ENCODE results near the gene MFAP3L.
"Not testable (repeated sequence)": the region's sequence is repeated elsewhere in the genome, so short reads cannot be mapped to it uniquely, and the experiment has no call there.

The MFAP3L gene

GRCh38 chr4:170026253-170027021 is at the start of gene MFAP3L:
MFAP3L (minus strand) TSS chr4:170026395; CDS start chr4:170005877, 20,518 bp downstream.
- peak; percentile 87 for DNase-seq

- DNase-seq = no peak
These were observed 45.0 kb upstream of the MFAP3L start for GRCh38 chr4:170071196-170071595.

- no peak for DNase-seq
These were observed 42.4 kb upstream of the MFAP3L start for GRCh38 chr4:170068438-170069128.

GRCh38 chr4:170059421-170059820 is 33.2 kb upstream of the MFAP3L start:
- DNase-seq = no peak

- no peak for DNase-seq
These were observed 32.6 kb upstream of the MFAP3L start for GRCh38 chr4:170058826-170059225.

GRCh38 chr4:170057866-170058265 is 31.7 kb upstream of the MFAP3L start:
- no peak for DNase-seq

GRCh38 chr4:170052919-170053318 is 26.7 kb upstream of the MFAP3L start:
- no peak for DNase-seq

- no peak for DNase-seq
These were observed 25.2 kb upstream of the MFAP3L start for GRCh38 chr4:170051402-170051801.

GRCh38 chr4:170049766-170050165 is 23.6 kb upstream of the MFAP3L start:
- no peak for DNase-seq

GRCh38 chr4:170047771-170048354 is 21.7 kb upstream of the MFAP3L start:
- peak; percentile 71 for DNase-seq

- not testable (repeated sequence) for DNase-seq
These were observed 20.0 kb upstream of the MFAP3L start for GRCh38 chr4:170046156-170046555.

- DNase-seq = no peak
These were observed 14.0 kb upstream of the MFAP3L start for GRCh38 chr4:170040031-170040680.

- no peak for DNase-seq
These were observed 12.6 kb upstream of the MFAP3L start for GRCh38 chr4:170038769-170039168.

- no peak for DNase-seq
These were observed 12.0 kb upstream of the MFAP3L start for GRCh38 chr4:170038232-170038631.

GRCh38 chr4:170037481-170037880 is 11.3 kb upstream of the MFAP3L start:
- no peak for DNase-seq

GRCh38 chr4:170035845-170036244 is 9.7 kb upstream of the MFAP3L start:
- no peak for DNase-seq

- DNase-seq = no peak
These were observed 9.0 kb upstream of the MFAP3L start for GRCh38 chr4:170035231-170035630.

- DNase-seq = no peak
These were observed 7.8 kb upstream of the MFAP3L start for GRCh38 chr4:170033999-170034398.

- no peak for DNase-seq
These were observed 3.9 kb upstream of the MFAP3L start for GRCh38 chr4:170030121-170030520.

- peak; percentile 94 for DNase-seq
These were observed 1.1 kb upstream of the MFAP3L start for GRCh38 chr4:170027181-170027829.

- DNase-seq = peak; percentile 65
These were observed 507 bp downstream of the MFAP3L start for GRCh38 chr4:170025523-170026252.

- peak; percentile 74 for DNase-seq
These were observed 4.0 kb downstream of the MFAP3L start for GRCh38 chr4:170022211-170022610.
